Measurements from ENCODE around the gene ABCA2.
A peak's percentile ranks its signal among the peaks of the same experiment; 100 is the strongest.
"Not testable (repeated sequence)": the region's sequence is repeated elsewhere in the genome, so short reads cannot be mapped to it uniquely, and the experiment has no call there.

ABCA2 gene

DNA sequence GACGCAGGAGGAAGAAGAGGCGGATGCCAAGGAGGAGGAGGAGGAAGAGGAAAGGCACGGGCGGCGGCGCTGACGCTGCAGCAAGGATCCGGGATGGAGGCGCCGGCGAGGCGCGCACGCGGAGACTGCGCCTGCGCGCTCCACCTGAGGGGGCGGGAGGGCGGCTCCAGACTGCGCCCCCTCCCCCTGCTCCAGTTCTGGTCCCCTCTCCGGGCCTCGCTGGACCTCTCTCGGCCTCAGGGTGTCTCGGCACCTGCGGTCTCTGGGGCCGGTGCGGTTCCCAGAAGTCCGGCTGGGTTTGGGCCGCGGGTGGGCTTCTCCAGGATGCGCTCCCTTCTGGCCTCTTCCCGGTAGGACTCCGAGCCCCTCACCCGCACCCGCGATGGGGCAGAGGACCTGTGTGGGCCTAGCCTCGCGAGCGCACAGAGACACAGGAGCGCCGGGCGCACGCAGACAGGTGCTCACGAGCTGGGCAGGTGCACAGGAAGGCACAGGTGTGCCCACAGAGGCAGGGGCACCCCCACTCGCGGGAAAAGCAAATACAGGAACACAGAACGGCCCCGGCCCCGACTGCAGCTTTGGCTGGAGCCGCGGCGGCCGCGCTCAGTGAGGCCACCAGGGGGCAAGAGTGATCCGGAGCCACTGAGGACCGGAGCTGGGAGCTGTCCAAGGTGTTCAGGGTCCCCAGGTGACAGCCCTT, 18.2 kb upstream of the ABCA2 start, which contains the start of gene NPDC1:
Gene NPDC1, minus strand, starts transcription at position 90 of the 700 bp plus-strand sequence. CDS start 188 bp downstream, outside the sequence.
- peak; percentile 62 for DNase-seq

DNA sequence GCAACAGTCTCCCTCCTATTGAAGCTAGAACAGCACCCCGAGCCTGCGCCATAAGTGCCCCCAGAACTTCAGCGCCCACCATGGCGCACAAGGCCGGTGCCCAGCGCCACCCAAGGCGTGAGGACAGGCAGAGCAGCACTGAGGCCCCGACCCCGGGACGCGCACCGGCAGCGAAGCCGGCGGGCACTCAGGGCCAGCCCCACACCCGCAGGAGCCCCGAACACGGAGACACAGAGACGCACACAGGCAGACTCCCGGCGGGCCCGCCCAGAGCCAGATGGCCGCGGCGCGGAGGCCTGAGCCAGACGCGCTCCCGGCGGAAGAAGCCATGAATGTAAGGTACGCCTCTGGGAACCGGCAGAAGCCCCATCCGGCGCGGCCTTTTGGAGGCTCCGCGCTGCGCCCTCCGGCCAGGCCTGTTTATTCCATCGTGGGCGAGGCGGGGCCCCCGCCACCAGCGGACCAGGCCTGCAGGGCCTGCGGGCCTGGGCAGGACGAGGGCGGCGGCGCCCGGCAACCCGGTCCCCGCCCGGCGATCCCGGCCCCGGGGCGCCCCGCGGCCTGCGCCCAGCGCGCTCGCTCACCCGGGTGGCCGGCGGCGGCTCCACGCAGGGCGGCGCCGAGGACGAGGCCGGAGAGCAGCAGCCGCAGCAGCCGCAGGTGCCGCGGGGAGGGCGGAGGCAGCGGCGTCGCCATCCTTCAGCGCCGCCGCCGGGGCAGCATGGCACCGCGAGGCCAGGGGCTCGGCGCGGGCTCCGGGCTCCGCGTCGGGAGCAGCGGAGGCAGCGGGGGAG, 17.5 kb upstream of the ABCA2 start:
- peak; percentile 35 for DNase-seq

DNA sequence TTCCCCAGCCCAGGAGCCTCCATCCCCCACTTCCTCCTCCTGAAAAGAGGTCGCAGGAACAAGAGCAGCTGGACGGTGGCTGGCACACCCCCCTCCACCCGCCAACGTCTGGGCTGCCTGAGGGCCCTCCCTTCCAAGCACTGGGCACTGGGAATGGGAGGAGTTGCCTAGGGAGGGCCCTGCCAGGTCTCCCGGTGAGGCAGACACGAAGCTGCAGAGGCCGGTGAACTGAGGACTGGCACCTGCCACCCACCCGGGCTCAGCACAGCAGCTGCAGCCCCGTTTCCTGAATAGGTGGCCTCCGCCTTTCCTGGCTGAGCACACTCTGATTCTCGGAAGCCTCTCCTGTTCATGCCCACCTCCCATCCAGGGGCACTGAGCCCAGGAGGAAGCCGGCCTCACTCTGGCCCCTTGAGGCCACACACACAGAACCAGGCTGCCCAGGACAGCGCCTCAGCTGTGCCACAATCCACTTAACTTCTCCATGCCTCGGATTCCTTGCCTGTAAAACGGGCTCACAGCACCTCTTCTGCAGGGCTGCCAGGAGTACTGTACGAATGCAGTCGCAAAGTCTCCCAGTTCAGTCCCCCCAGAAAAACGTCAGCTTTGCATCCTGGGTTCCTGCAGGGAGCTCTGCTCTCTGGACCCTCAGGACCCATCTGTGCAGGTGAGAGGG, 16.6 kb upstream of the ABCA2 start:
- no peak for DNase-seq

DNA sequence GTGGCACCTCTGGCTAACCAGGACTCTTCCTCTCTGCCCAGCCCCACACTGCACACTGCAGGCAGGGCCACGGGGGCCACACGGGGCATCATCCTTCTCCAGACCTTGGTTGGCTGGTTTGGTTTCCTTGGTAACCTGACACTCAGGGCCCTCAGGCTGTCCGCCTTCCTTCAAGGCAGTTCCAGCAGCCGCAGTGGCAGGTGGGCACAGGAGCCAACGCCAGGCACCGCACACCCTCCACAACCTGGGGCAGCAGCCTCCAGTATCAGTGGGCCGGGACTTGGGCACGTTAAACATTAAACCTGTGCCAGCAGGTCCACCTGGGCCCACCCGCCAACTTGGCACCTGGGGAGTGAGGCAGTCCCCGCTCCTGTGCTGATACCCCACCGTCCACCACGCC, 16.0 kb upstream of the ABCA2 start:
- DNase-seq, result no peak

DNA sequence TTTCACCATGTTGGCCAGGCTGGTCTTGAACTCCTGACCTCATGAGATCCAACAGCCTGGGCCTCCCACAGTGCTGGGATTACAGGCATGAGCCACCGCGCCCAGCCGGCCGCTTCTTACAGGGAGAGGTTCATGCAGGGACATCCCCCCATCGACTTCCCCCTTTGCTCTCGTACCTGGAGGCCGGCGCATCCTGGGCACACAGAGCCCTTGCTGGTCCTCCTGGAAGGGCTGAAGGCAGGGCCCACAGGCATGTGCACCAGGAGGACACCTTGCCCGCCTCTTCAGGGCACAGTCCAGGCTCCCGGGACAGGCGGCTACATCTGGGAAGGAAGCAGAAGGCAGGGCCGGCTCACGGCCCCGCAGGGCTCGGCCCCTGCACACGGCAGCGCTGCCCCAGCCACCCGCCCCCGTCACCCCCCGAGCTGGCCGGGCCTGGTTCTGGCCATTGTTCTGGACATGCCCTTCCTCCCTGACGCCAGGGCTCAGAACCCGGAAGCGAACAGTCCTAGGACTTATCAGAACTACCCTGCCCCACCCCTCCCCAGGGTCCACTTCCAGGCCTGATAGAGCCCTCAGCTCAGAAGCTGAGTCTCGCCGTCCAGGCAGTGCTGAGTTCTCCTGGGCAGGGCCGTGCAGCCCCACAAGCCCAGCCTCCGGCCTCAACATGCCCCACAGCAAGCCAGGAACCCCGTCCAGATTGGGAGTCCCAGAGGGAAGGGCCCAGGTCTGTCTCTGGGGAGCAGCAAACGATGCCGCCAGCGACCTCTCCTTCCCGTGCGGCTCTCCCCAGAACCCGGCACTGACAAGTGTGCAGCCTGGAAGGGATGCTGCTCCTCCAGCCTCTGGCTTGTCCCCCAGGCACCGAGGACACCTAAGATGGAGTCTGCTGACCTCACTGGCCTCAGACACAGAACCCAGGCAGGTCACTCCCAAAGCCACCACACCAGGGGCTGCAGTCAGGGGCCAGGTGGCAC, 15.0 kb upstream of the ABCA2 start:
- no peak for DNase-seq

DNA sequence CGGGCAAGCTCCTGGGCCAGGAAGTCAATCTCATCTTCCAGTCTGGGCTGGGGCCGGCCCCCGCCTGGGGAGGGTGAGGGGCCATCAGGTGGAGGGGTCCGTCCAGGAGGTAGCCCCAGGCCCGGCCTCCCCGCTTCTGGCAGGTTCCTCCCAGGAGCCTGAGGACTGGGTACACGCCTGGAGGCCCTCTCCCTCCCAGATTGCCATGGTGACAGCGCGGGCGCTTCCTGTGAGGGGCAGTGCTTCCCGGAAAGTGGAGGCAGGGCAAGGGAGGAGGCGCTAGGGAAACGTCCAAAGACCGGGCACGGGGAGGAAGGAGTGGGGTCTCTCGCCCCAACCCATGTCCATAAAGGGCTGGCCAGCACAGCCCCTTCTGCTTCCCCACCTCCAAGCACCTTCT, 13.1 kb upstream of the ABCA2 start:
- DNase-seq, result no peak

DNA sequence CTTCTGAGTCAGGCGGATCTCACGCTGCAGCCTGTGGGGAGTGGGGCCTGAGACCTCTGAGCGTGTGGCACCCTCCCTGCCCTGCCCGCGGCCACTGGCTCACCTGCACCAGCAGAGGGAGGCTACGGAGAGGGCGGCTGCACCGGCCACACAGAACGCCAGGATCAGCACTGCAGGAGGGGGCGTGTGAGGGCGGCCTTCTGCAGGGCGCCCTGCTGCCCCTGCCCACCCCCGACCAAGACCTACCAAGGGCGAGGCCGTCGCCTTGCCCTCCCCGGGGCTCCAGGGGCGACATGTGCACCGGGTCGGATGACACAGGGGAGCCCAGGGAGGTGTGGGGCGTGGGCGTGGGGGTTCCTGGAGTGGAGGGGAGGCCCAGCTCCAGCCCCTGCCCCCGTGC, 12.5 kb upstream of the ABCA2 start:
- DNase-seq, result no peak

DNA sequence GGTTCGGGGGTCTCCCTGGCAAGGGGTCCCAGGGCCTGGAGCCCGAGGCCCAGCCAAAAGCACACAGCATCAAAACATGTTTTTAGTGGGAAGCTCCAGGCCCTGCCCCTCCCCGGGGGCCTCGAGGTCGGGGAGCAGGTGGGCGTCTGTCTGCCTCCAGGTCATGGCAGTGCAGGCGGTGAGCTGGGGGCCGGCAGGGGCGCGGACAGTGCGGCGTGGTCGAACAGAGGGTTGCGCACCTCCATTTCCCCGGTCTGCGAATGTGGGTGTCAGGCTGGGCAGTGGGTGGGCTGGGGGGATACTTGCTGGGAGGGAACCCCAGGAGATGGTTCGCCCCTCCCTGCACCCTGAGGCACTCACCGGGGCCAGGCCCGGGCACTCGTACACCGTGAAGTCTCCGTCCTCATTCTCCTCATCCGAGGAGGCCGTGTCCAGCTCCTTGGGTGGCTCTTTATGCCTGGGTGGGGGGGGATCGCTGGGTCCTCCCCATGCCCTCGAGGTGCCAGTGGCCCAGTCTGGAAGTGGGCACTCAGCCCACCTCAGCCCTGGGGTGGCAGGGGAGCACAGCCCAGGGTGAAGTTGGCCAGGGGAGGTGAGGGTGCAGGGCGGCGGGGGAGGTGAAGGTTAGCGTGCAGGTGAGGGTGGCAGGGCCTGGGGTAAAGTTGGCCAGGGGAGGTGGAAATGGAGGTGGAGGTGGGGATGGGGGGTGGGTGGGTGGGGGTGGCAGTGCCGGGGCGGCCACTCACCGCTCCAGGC, 11.8 kb upstream of the ABCA2 start:
- DNase-seq, result no peak

DNA sequence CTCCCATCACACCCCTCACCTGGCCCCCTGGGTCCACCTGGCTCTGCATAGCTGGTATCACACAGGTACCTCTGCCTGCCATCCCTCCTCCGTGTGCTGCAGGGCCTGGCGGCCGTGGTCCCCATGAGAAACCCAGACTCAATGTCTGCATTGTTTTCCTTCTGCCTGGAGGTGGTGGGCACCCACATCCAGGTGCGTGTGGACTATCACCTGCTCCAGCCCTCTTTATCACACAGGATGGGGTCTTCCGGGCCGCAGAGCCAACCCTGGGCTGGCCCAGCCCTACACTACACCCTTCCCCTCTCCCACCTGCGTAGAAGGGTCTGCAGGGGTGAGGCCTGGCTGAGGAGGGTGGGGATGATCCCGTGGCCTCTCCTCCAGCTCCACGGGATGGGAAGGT, 10.9 kb upstream of the ABCA2 start:
- no peak for DNase-seq

DNA sequence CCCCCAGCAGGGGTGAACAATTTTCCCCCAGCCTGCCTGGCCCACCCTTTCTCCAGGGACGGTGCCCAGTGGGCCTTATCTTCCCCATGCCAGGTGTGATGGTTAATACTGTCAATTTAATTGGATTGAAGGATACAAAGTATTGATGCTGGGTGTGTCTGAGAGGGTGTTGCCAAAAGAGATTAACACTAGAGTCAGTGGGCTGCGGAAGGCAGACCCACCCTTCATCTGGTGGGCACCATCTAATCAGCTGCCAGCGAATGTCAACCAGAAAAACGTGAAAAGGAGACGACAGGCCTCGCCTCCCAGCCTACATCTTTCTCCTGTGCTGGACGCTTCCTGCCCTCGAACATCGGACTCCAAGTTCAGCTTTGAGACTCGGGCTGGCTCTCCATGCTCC, 9.4 kb upstream of the ABCA2 start:
- DNase-seq, result no peak

DNA sequence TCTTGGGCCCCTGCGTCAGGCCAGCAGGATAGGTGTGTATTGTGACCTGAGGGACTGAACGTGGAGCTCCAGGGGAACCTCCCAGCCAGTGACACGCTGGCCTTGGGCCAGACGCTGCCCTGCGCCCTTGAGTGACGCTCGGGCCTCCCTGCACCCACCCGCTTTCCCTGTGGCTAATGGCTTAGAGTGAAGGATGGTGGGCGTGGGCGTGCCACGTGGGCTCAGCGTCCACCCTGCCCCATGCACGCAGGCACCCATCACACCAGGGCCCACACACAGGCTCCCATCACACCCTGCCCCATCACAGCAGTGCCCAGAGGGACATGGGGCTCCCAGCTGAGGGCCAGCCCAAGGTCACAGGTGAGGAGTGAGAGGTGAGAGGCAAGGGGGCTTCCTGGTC, 9.0 kb upstream of the ABCA2 start:
- no peak for DNase-seq

DNA sequence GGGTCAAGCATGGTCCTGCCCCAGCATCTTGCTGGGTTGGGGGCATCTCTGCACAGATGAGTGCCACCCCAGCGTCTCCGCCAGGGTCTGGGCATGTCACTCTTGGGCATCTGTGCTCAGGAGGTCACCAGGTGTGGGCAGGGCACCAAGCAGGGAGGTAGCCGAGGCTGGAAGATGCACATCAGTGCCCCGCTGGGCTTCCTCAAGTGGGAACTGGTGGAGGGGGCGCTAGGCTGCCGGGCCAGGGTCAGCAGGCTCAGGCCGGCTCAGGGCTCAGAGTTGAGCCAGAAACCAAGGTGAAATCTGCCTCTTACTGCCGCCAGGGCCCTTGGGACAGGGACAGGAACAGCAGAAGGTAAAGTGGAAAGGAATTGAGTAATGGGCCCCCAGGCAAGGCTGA, 7.9 kb upstream of the ABCA2 start:
- no peak for DNase-seq

DNA sequence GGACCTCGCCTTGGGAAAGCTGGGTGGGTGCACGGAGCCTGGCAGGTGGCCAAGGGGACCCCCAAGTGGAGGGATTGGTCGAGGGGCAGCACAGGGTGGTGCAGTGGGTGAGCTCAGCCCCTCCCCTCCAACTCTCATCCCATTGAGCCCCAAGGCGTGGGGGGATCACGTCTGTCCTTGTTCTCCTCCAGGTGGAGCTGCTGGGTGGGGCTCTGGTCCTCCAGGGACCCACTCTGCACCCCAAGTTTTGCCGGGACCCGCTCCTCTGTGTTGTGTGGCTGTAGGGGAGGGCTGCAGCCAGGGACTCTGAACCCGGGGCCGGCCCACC, 7.4 kb upstream of the ABCA2 start:
- no peak for DNase-seq

DNA sequence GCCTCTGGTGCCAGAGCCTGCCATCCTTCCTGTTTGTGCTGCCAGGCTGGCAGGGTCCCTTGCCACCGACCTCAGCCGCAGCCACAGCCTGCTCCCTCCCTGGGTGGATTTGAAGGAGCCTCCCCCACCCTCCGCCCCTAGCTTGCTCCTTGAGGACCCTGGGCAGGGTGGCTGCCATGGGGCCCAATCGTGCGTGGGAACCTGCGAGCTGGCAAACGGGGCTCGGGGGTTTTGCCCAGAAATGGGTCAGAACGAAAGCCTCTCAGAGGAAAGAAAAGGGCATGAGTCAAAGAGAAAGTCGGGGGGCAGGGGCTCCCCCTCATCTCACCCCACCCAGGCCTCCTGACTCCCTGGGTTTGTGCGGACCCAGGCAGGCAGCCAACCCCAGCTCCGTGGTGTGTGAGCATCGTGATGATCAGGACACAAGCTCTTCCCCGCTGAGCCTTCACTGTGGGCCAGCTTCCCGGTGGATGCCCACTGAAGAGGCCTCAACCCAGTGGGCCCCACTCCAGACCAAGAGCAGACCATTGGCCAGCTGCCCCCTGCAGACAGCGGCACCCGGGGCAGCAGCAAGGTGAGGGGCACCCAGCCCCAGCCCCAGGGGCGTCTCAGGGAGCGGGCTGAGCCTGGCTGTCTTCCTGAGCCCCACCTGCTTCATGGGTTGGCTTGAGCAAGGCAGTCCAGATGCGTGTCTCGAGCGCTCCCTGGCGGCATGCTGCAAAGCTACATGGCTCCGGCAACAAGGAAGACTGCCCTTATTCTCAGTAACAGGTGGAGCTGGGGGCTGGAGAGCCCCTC, 6.9 kb upstream of the ABCA2 start:
- peak; percentile 64 for DNase-seq

DNA sequence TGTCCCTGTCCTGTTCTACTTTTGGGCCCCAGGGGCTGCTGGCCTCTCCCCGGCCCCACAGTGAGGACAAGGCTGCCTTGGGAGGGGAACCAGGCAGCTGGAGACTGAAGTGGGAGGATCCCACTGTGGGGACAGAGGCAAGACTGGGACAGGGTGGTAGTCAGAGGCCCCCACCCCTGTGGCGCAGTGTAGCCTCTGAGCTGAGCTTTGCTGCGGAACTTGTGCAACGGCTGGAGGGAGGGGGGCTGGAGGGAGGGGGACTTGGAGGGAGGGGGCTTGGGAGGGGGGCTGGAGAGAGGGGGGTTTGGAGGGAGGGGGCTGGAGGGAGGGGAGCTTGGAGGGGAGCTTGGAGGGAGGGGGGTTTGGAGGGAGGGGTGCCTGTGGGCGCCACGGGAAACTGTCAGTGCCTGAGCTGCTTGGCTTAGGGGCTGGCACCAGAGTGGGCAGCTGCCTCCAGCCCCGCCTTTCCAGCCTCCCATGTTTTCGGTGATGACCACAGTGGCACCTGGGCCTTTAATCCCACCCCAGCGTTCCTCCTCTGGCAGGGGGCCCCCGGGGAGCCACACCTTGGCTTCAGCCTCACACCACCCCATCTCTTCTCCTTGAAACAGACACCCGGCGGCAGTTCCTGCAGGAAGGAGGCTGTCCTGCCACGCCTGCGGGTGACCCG, 6.1 kb upstream of the ABCA2 start:
- no peak for DNase-seq

DNA sequence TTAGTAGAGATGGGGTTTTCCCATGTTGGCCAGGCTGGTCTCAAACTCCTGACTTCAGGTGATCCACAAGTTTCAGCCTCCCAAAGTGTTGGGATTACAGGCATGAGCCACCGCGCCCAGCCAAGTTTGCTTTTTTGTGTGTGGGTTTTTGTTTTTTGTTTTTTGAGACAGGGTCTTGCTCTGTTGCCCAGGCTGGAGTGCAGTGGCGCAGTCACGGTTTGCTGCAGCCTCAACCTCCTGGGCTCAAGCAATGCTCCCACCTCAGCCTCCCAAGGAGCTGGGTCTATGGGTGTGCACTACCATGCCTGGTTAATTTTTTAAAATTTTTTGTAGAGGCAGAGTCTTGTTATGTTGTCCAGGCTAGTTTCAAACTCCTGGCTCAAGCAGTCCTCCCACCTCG, 5.4 kb upstream of the ABCA2 start:
- not testable (repeated sequence) for DNase-seq

DNA sequence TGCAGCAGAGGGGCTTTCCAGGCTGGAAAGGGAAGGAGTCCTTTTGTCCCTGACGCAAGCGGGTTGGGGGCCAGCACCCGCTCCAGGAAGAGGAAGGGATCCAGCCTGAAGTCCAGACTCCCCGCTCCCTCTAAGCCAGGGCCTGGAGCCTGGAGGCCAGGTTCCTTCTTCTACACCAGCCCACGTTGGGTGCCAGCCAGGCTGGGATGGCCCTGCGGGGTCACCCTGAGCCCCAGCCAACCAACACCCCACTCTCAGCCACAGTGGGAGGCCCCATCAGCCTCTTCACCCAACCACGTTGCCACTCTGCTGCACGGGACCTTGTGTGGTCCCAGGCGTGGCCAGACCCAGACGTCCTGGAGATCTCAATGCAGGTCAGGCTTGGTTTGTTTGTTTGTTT, 4.8 kb upstream of the ABCA2 start:
- DNase-seq, result no peak

DNA sequence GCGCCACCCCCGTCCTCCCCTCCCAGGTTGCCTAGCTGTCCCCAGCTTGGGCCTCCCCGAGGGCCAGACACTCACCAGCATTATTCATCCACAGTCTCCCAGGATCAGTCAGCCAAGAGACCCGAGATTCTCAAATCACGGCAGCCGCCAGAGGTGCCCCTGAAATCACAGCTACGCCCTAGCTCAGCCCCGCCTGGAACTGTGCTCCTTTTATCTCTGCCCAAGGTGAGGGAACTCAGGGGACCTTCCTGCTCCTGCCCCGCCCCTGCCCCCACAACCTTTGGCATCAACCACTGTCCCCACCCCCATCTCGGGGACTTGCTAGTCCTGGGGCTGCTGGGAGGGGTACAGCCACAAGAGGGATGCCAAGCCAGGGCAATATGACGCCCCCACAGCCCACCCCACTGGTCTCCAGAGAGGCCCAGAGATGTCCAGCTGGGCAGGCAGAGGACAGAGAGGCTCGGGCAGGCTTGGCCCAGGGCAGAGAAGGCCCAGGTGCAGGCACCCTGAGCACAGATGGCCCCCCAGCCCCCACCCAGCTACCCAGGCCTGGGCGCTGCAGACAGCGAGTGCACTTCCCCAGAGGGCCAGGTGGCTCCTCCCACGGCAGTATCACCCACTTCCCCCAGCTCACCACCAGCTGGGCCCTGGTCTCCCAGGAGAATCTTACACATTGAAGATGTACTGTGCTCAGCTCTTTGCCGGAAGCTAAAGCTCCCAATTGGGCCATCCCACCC, 4.0 kb upstream of the ABCA2 start, which contains the start of gene FUT7:
Gene FUT7, minus strand, starts transcription at position 185 of the 737 bp plus-strand sequence. Its CDS starts 97 bp downstream, at position 88.
- DNase-seq, result no peak

Data from fibroblast of skin of right biceps (primary cell).